ENCODE measurements around the gene PPFIA4. TPM values are rescaled to one million over a fixed set of nuclear protein-coding genes. Genes with fewer than 3 reads are reported as not detected.
"Not testable (repeated sequence)": the region's sequence is repeated elsewhere in the genome, so short reads cannot be mapped to it uniquely, and the experiment has no call there.

Gene PPFIA4
- 0.08 and 0.16 TPM in 2 replicates for total RNA-seq (2014; rRNA removed; shearing (Covaris generic))

GRCh38 chr1:203026031-203026665 is at the start of gene PPFIA4:
TSS of gene PPFIA4 (plus strand) at chr1:203026491. CDS start at chr1:203039009, 12,518 bp downstream.
- DNase-seq (ENCODE audit: low spot score): peak; percentile 75

GRCh38 chr1:202976633-202977032 is 49.7 kb upstream of the PPFIA4 start:
- peak; percentile 9 for DNase-seq (ENCODE audit: low spot score)

- no peak for DNase-seq (ENCODE audit: low spot score)
Measured at GRCh38 chr1:202979459-202979858, 46.8 kb upstream of the PPFIA4 start.

GRCh38 chr1:202981939-202982338 is 44.4 kb upstream of the PPFIA4 start:
- no peak for DNase-seq (ENCODE audit: low spot score)

- DNase-seq (ENCODE audit: low spot score): no peak
Measured at GRCh38 chr1:202982715-202983430, 43.4 kb upstream of the PPFIA4 start.

- not testable (repeated sequence) for DNase-seq (ENCODE audit: low spot score)
Measured at GRCh38 chr1:202986120-202986519, 40.2 kb upstream of the PPFIA4 start.

GRCh38 chr1:202987255-202987654 is 39.0 kb upstream of the PPFIA4 start:
- no peak for DNase-seq (ENCODE audit: low spot score)

GRCh38 chr1:202987922-202988583 is 38.2 kb upstream of the PPFIA4 start:
- no peak for DNase-seq (ENCODE audit: low spot score)

GRCh38 chr1:202989879-202990278 is 36.4 kb upstream of the PPFIA4 start:
- no peak for DNase-seq (ENCODE audit: low spot score)

GRCh38 chr1:202991112-202991511 is 35.2 kb upstream of the PPFIA4 start:
- DNase-seq (ENCODE audit: low spot score): no peak

GRCh38 chr1:202994756-202995155 is 31.5 kb upstream of the PPFIA4 start:
- peak; percentile 21 for DNase-seq (ENCODE audit: low spot score)

- DNase-seq (ENCODE audit: low spot score): peak; percentile 79
Measured at GRCh38 chr1:202998836-202999750, 27.2 kb upstream of the PPFIA4 start.

- DNase-seq (ENCODE audit: low spot score): no peak
Measured at GRCh38 chr1:203000217-203000944, 25.9 kb upstream of the PPFIA4 start.

- no peak for DNase-seq (ENCODE audit: low spot score)
Measured at GRCh38 chr1:203001986-203002385, 24.3 kb upstream of the PPFIA4 start.

GRCh38 chr1:203002951-203003350 is 23.3 kb upstream of the PPFIA4 start:
- DNase-seq (ENCODE audit: low spot score): no peak

- DNase-seq (ENCODE audit: low spot score): not testable (repeated sequence)
Measured at GRCh38 chr1:203005395-203006142, 20.7 kb upstream of the PPFIA4 start.

- DNase-seq (ENCODE audit: low spot score): peak; percentile 97
Measured at GRCh38 chr1:203006948-203007871, 19.1 kb upstream of the PPFIA4 start, which contains the start of gene TMEM183A. TSS of gene TMEM183A (plus strand) at chr1:203007374. CDS start at chr1:203007466, 92 bp downstream.

- DNase-seq (ENCODE audit: low spot score): no peak
Measured at GRCh38 chr1:203009185-203009584, 17.1 kb upstream of the PPFIA4 start.

GRCh38 chr1:203011582-203011981 is 14.7 kb upstream of the PPFIA4 start:
- DNase-seq (ENCODE audit: low spot score): no peak
